ENCODE data around the gene TRHDE. TPM values are rescaled to one million over a fixed set of nuclear protein-coding genes. Genes with fewer than 3 reads are reported as not detected.

TRHDE gene
- total RNA-seq, 1 donor from 2014 or later = 0.51 TPM

- DNase-seq (ENCODE audit: low read depth, low spot score) = no peak
- H3K27me3 Mint-ChIP-seq (ENCODE audit: low read depth) = no peaks in the 10 kb centered on the region
- no peak overlapping the region for H3K4me3 Mint-ChIP-seq
- H3K27ac Mint-ChIP-seq (ENCODE audit: unreplicated experiment) = no peak overlapping the region
- TF ChIP-seq, protein P1, sequence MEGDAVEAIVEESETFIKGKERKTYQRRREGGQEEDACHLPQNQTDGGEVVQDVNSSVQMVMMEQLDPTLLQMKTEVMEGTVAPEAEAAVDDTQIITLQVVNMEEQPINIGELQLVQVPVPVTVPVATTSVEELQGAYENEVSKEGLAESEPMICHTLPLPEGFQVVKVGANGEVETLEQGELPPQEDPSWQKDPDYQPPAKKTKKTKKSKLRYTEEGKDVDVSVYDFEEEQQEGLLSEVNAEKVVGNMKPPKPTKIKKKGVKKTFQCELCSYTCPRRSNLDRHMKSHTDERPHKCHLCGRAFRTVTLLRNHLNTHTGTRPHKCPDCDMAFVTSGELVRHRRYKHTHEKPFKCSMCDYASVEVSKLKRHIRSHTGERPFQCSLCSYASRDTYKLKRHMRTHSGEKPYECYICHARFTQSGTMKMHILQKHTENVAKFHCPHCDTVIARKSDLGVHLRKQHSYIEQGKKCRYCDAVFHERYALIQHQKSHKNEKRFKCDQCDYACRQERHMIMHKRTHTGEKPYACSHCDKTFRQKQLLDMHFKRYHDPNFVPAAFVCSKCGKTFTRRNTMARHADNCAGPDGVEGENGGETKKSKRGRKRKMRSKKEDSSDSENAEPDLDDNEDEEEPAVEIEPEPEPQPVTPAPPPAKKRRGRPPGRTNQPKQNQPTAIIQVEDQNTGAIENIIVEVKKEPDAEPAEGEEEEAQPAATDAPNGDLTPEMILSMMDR (conservative IDR thresholded peaks at IDR 0.05) = no peak
- no peaks in the 10 kb centered on the region for H3K36me3 Mint-ChIP-seq (ENCODE audit: low read depth)
- H3K9me3 Mint-ChIP-seq = no peaks in the 10 kb centered on the region
- no peaks in the 10 kb centered on the region for H3K4me1 Mint-ChIP-seq
These were observed 196.3 kb downstream of the TRHDE start for GRCh38 chr12:72468505-72468904.

DNA sequence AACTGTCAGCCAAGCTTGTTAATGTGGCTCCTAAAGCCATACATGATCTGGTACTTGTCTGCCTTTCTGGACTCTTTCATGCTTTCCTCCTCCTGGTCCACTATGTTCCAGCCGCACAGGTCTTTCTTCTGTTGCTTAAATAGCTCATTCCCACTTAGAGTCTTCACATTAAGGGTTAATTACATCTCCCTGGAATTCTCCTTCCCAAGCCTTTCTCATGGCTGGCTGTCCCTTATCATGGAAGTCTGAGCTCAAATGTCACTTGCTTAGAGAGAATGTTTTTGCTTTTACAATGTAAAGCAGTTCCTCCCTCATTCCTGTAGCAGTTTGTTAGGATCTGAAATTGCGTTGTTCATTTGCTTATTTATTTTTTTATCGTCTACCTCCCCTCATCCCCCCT is 199.6 kb downstream of the TRHDE start:
- Mint-ChIP-seq H3K36me3 (ENCODE audit: low read depth) (no peaks in the 10 kb centered on the region), H3K9me3 (no peaks in the 10 kb centered on the region), H3K4me3 (no peak overlapping the region), H3K4me1 (no peaks in the 10 kb centered on the region), H3K27me3 (ENCODE audit: low read depth) (no peaks in the 10 kb centered on the region), H3K27ac (ENCODE audit: unreplicated experiment) (no peak overlapping the region)
- TF ChIP-seq, protein P1 (conservative IDR thresholded peaks at IDR 0.05) = no peak
- no peak for DNase-seq (ENCODE audit: low read depth, low spot score)

DNA sequence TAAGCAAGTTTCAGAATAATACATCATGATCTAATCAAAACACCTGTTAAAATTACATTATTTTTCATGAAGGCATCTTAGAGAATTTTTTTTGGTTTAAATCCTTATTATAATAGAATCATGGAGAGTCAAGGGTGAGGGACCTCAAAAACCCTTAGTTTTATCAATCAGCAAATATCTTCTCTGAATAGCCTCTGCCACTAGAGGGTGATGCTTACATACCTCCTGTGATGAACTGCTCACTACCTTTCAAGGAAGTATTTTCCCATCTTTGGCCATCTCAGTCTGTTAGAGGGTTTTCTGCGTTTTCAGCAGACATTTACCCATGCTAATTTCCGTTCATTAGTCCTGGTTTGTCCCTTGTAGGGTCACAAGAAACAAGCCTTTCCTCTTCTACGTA is 200.2 kb downstream of the TRHDE start:
- H3K27me3 Mint-ChIP-seq (ENCODE audit: low read depth) = no peaks in the 10 kb centered on the region
- TF ChIP-seq, protein P1 (conservative IDR thresholded peaks at IDR 0.05) = no peak
- DNase-seq (ENCODE audit: low read depth, low spot score) = no peak
- H3K4me3 Mint-ChIP-seq = no peak overlapping the region
- no peak overlapping the region for H3K27ac Mint-ChIP-seq (ENCODE audit: unreplicated experiment)
- no peaks in the 10 kb centered on the region for H3K4me1 Mint-ChIP-seq
- H3K36me3 Mint-ChIP-seq (ENCODE audit: low read depth) = no peaks in the 10 kb centered on the region
- no peaks in the 10 kb centered on the region for H3K9me3 Mint-ChIP-seq

- H3K36me3 Mint-ChIP-seq (ENCODE audit: low read depth) = no peaks in the 10 kb centered on the region
- TF ChIP-seq, protein P1 (conservative IDR thresholded peaks at IDR 0.05) = no peak
- no peak overlapping the region for H3K4me3 Mint-ChIP-seq
- no peaks in the 10 kb centered on the region for H3K4me1 Mint-ChIP-seq
- no peak overlapping the region for H3K27ac Mint-ChIP-seq (ENCODE audit: unreplicated experiment)
- H3K27me3 Mint-ChIP-seq (ENCODE audit: low read depth) = no peaks in the 10 kb centered on the region
- no peaks in the 10 kb centered on the region for H3K9me3 Mint-ChIP-seq
- no peak for DNase-seq (ENCODE audit: low read depth, low spot score)
These were observed 204.1 kb downstream of the TRHDE start for GRCh38 chr12:72476301-72476700.

DNA sequence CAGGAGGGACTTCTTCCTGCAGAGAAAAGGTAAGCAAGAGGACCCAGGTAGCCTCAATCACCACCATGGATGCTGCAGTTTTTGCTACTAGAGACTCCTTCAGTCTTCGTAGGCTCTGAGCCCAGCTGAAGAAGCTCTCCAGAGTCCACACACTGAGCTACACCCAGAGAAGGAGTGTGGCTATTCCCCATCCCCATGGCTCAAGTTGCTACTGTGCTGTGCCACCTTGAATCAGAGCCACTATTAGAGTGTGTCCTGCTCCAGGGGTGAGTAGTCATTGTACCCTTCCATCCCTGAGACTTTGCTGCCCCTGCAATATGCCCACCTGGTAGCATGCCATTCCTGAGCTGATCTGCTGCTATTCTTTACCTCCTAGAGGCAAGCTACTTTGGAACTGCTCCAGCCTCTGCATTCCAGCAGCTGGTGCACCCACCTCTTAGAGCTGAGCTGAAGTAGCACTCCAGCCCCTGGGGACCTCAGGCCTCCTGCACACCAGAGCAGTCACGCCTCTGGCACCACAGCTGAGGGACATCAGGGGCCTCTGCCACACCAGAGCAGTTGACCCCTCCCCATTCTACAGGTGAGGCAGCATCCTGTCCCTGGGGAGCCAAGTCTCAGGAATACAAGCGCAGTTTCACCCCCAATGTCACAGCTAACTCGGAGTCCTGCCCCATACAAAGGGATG is 213.0 kb downstream of the TRHDE start:
- no peaks in the 10 kb centered on the region for H3K4me1 Mint-ChIP-seq
- DNase-seq (ENCODE audit: low read depth, low spot score) = no peak
- TF ChIP-seq, protein P1 (conservative IDR thresholded peaks at IDR 0.05) = no peak
- H3K9me3 Mint-ChIP-seq = peaks cover 9% of the 10 kb centered on the region
- H3K27me3 Mint-ChIP-seq (ENCODE audit: low read depth) = no peaks in the 10 kb centered on the region
- no peaks in the 10 kb centered on the region for H3K36me3 Mint-ChIP-seq (ENCODE audit: low read depth)
- H3K4me3 Mint-ChIP-seq = no peak overlapping the region
- H3K27ac Mint-ChIP-seq (ENCODE audit: unreplicated experiment) = no peak overlapping the region

All from neural crest cell (in vitro differentiated cells).